Measurements from ENCODE around the gene CHID1.

CHID1 gene

GRCh38 chr11:829847-830294, 80.7 kb downstream of the CHID1 start:
- Mint-ChIP-seq H3K27ac (no peak overlapping the region), H3K4me1 (peaks cover 65% of the 10 kb centered on the region), H3K4me3 (peak overlapping the region; percentile 79), H3K27me3 (peaks cover 23% of the 10 kb centered on the region), H3K36me3 (peaks cover 8% of the 10 kb centered on the region), H3K9me3 (no peaks in the 10 kb centered on the region)
- peak; percentile 0 for ATAC-seq

GRCh38 chr11:829176-829846, 81.3 kb downstream of the CHID1 start:
- no peaks in the 10 kb centered on the region for H3K9me3 Mint-ChIP-seq
- H3K4me1 Mint-ChIP-seq = peaks cover 63% of the 10 kb centered on the region
- peak overlapping the region; percentile 48 for H3K27ac Mint-ChIP-seq
- peaks cover 11% of the 10 kb centered on the region for H3K36me3 Mint-ChIP-seq
- peak; percentile 22 for ATAC-seq
- H3K4me3 Mint-ChIP-seq = peak overlapping the region; percentile 79
- peaks cover 23% of the 10 kb centered on the region for H3K27me3 Mint-ChIP-seq

DNA sequence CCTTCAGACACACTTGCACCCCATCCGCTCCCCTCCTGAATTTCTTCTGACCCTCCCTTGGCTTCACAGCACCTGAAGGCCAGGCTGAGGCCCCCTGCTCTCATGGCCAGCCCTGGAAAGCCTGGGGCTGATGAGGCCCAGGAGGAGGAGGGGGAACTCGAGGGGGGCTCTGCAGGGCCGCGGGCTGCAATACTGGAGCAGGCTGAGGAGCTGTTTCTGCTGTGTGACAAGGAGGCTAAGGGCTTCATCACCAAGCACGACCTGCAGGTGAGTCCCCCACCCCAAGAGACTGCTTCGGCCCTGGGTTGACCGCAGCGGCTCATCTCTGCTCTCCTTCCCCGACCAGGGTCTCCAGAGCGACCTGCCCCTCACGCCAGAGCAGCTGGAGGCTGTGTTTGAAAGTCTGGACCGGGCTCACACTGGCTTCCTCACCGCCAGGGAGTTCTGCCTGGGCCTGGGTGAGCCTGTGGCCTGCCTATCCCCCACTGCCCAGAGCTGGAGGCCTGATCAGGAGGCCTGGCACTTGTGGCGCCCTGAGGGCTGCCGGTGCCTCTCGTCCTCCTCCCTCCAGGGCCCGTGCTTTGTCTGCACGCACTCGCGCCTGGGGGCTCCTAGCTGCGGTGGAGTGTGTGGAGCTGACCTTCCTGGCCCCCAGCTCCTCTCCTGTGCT, 82.0 kb downstream of the CHID1 start:
- Mint-ChIP-seq H3K4me3 (peak overlapping the region; percentile 79), H3K9me3 (no peaks in the 10 kb centered on the region), H3K27me3 (peaks cover 23% of the 10 kb centered on the region), H3K27ac (peak overlapping the region; percentile 48), H3K4me1 (peaks cover 56% of the 10 kb centered on the region), H3K36me3 (peaks cover 11% of the 10 kb centered on the region)
- no peak for ATAC-seq

- no peak for ATAC-seq
- no peaks in the 10 kb centered on the region for H3K9me3 Mint-ChIP-seq
- H3K27me3 Mint-ChIP-seq = peaks cover 23% of the 10 kb centered on the region
- H3K4me3 Mint-ChIP-seq = peak within 1 kb of the TSS; percentile 79
- H3K4me1 Mint-ChIP-seq = peaks cover 56% of the 10 kb centered on the region
- H3K36me3 Mint-ChIP-seq = peaks cover 11% of the 10 kb centered on the region
- peak within 1 kb of the TSS; percentile 57 for H3K27ac Mint-ChIP-seq
Observed at GRCh38 chr11:827897-828192, 82.8 kb downstream of the CHID1 start, which contains the start of gene CRACR2B. TSS of gene CRACR2B (plus strand) at chr11:827919. CDS start at chr11:828608, 689 bp downstream.

- no peaks in the 10 kb centered on the region for H3K9me3 Mint-ChIP-seq
- H3K4me1 Mint-ChIP-seq = peaks cover 57% of the 10 kb centered on the region
- H3K36me3 Mint-ChIP-seq = peaks cover 11% of the 10 kb centered on the region
- H3K27ac Mint-ChIP-seq = peak overlapping the region; percentile 57
- H3K27me3 Mint-ChIP-seq = peaks cover 21% of the 10 kb centered on the region
- peak overlapping the region; percentile 79 for H3K4me3 Mint-ChIP-seq
- ATAC-seq = peak; percentile 58
Observed at GRCh38 chr11:827146-827896, 83.3 kb downstream of the CHID1 start.

- no peak overlapping the region for H3K27ac Mint-ChIP-seq
- H3K4me1 Mint-ChIP-seq = peaks cover 57% of the 10 kb centered on the region
- H3K36me3 Mint-ChIP-seq = peaks cover 11% of the 10 kb centered on the region
- ATAC-seq = peak; percentile 14
- H3K9me3 Mint-ChIP-seq = no peaks in the 10 kb centered on the region
- peak overlapping the region; percentile 66 for H3K4me3 Mint-ChIP-seq
- H3K27me3 Mint-ChIP-seq = peaks cover 16% of the 10 kb centered on the region
Observed at GRCh38 chr11:826836-827145, 83.8 kb downstream of the CHID1 start.

- Mint-ChIP-seq H3K36me3 (peaks cover 11% of the 10 kb centered on the region), H3K27me3 (peaks cover 10% of the 10 kb centered on the region), H3K27ac (no peak overlapping the region), H3K9me3 (no peaks in the 10 kb centered on the region), H3K4me3 (peak overlapping the region; percentile 66), H3K4me1 (peaks cover 54% of the 10 kb centered on the region)
- ATAC-seq = no peak
Observed at GRCh38 chr11:826227-826621, 84.4 kb downstream of the CHID1 start.

DNA sequence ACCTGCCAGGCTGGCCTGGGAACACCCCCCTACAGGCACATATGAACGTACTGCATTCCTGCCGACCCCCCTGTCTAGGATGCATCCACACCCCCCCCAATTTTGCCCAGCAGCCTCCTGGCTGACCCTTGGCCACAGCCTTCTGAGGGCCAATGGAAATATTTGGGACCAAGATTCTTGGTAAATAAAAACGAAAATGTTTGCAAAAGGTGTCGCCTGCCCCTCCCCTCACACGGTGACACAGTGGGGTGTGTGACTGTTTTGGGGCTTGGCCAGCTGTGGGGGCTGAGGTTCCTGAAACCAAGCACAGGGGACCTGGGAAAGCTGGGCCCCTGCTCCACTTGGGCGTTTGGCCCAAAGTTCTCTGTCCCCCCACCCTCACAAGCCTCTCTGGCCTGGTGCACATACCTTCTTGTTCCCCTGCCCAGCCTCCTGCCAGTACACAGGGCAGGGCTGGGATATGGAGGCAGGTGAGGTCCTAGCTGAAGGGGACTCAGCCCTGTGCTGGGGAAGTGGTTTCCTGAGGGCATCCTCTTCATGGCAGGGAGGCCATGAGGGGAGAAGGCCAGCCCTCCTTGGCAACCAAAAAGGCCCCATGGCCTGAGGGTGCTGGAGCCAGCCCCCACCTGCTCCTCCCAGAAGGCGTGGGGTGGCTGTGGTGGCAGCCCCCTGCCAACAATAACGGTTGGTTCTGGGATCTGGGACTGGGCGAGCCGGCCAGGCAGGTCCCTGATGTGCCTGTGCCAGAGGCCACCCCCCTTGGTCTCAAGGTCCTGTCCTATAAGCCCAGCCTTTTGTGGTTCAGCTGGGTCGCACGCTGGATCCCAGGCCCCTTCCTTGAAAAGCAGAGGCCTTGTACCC, 85.0 kb downstream of the CHID1 start:
- H3K4me1 Mint-ChIP-seq = peaks cover 57% of the 10 kb centered on the region
- H3K4me3 Mint-ChIP-seq = no peak overlapping the region
- H3K9me3 Mint-ChIP-seq = no peaks in the 10 kb centered on the region
- H3K27ac Mint-ChIP-seq = no peak overlapping the region
- peaks cover 10% of the 10 kb centered on the region for H3K27me3 Mint-ChIP-seq
- ATAC-seq = no peak
- peaks cover 11% of the 10 kb centered on the region for H3K36me3 Mint-ChIP-seq

- Mint-ChIP-seq H3K27ac (no peak overlapping the region), H3K4me1 (peaks cover 57% of the 10 kb centered on the region), H3K4me3 (no peak overlapping the region), H3K9me3 (no peaks in the 10 kb centered on the region), H3K36me3 (peaks cover 11% of the 10 kb centered on the region), H3K27me3 (peaks cover 10% of the 10 kb centered on the region)
- ATAC-seq = no peak
Observed at GRCh38 chr11:824942-825341, 85.7 kb downstream of the CHID1 start.

DNA sequence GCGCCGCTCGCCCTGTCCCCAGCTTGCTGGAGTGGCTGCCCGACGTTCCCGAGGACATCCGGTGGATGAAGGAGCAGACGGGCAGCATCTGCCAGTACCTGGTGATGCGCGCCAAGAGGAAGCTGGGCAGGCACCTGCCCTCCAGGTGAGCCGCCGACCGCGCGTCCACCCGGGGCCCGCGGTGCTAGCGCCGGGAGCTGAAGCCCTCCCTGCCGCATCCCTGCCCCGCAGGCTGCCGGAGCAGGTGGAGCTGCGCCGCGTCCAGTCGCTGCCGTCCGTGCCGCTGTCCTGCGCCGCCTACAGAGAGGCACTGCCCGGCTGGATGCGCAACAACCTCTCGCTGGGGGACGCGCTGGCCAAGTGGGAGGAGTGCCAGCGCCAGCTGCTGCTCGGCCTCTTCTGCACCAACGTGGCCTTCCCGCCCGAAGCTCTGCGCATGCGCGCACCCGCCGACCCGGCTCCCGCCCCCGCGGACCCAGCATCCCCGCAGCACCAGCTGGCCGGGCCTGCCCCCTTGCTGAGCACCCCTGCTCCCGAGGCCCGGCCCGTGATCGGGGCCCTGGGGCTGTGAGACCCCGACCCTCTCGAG, 86.2 kb downstream of the CHID1 start:
- Mint-ChIP-seq H3K36me3 (peaks cover 11% of the 10 kb centered on the region), H3K4me1 (peaks cover 51% of the 10 kb centered on the region), H3K27me3 (peaks cover 8% of the 10 kb centered on the region), H3K9me3 (no peaks in the 10 kb centered on the region), H3K4me3 (no peak overlapping the region), H3K27ac (no peak overlapping the region)
- ATAC-seq = no peak

- no peaks in the 10 kb centered on the region for H3K9me3 Mint-ChIP-seq
- no peak overlapping the region for H3K4me3 Mint-ChIP-seq
- peaks cover under 1% of the 10 kb centered on the region for H3K27me3 Mint-ChIP-seq
- peaks cover 11% of the 10 kb centered on the region for H3K36me3 Mint-ChIP-seq
- no peak overlapping the region for H3K27ac Mint-ChIP-seq
- ATAC-seq = no peak
- peaks cover 46% of the 10 kb centered on the region for H3K4me1 Mint-ChIP-seq
Observed at GRCh38 chr11:823441-824291, 86.9 kb downstream of the CHID1 start.

DNA sequence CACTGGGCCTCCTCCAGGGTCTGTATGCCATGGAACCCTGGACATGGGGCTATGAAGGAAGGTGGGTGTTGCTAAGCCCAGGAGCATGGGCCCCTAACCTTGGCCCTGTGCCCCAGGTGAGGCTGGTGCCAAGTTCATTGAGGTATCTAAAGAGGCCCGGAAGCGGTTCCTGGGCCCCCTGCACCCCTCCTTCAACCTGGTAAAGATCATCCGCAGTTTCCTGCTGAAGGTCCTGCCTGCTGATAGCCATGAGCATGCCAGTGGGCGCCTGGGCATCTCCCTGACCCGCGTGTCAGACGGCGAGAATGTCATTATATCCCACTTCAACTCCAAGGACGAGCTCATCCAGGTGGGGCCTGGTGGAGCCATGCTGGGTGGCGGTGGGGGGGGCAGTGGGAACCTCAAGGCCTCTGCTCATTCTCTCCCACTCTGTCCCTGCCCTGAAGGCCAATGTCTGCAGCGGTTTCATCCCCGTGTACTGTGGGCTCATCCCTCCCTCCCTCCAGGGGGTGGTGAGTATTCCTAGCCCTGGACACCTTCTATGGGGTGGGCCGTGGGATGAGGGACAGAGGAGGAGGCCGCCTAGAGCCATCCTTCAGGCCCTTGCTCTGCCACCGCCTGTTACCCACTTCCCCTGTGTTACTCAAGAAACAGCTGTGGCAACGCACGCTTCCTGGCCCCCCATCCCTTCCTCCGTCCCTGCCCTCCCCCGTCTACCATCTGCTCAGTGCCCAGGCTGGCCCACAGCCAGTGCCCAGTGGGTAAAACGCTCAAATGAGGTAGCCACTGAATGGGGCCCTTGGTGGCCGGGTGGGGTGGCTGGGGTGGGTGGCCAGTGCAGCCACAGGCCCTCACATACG, 88.9 kb downstream of the CHID1 start:
- Mint-ChIP-seq H3K4me1 (peaks cover 36% of the 10 kb centered on the region), H3K27ac (peak overlapping the region; percentile 27)

More for the DNA sequence above, 88.9 kb downstream of the CHID1 start:
- Mint-ChIP-seq H3K9me3 (no peaks in the 10 kb centered on the region), H3K4me3 (peak overlapping the region; percentile 85), H3K36me3 (peaks cover 11% of the 10 kb centered on the region), H3K27me3 (no peaks in the 10 kb centered on the region)
- ATAC-seq = no peak
